ENCODE data around the gene TRAF3IP3. TPM values are rescaled to one million over a fixed set of nuclear protein-coding genes. Genes with fewer than 3 reads are reported as not detected.

The TRAF3IP3 gene
- total and polyA plus RNA-seq, 2 of the 13 experiments (the other 11 are each of a cell fraction or from before 2014, with no cell fraction given), result not detected

GRCh38 chr1:209797978-209798639 is 42.3 kb downstream of the TRAF3IP3 start:
- BruUV-seq (replicated peaks), result no TSS peak
- intact Hi-C loops (cut with micrococcal nuclease; ENCODE audit: unreplicated experiment) (no loop called here), in situ Hi-C loops (cut with HindIII; ENCODE audit: extremely low pct_ligation_motif_present, low pct_unique_long_range_greater_than_20kb) (no loop called here)
- H3K36me3 ChIP-seq (replicated peaks in 1 of 2; ENCODE audit: control insufficient read depth in 1 of 2, insufficient read depth in 2 of 2, low read length in 2 of 2), result no peaks in the 10 kb centered on the region
- FAIRE-seq (no peak), DNase-seq (ENCODE audit: low spot score) (no peak), ATAC-seq (peak; percentile 78)
- no peak overlapping the region for H3K27ac ChIP-seq (ENCODE audit: extremely low read length, insufficient read depth, low read length)
- no peak overlapping the region for H2AFZ ChIP-seq (ENCODE audit: low read length)
- no peaks in the 10 kb centered on the region for H4K20me1 ChIP-seq (ENCODE audit: insufficient read depth, low read length)
- H3K4me1 ChIP-seq (ENCODE audit: insufficient read depth, low read length), result no peaks in the 10 kb centered on the region
- H3K27me3 ChIP-seq (ENCODE audit: control insufficient read depth in 1 of 2, insufficient read depth in 2 of 2, low read length in 2 of 2), result peaks cover 1 to 4% of the 10 kb centered on the region in 2 experiments; a peak in 1 of 5 replicates
- H3K79me2 ChIP-seq (ENCODE audit: insufficient read depth, low read length), result no peaks in the 10 kb centered on the region
- POLR2A ChIA-PET, result no interaction called here
- 36% methylated on average over 8 of the region's 9 CpGs for WGBS (ENCODE audit: low lambda C conversion rate)
- CTCF ChIA-PET (ENCODE audit: low intra/inter-chr PET ratio, low total read pairs), result no interaction called here
- H3K9me3 ChIP-seq (ENCODE audit: low read length), result no peaks in the 10 kb centered on the region
- no peak overlapping the region for H3K4me2 ChIP-seq (ENCODE audit: low read depth, low read length)
- no peak overlapping the region for H3K4me3 ChIP-seq (replicated peaks in 1 of 3; ENCODE audit: insufficient read depth in 1 of 3, low read depth in 2 of 3, low read length in 3 of 3)
- no peak overlapping the region for H3K9ac ChIP-seq (ENCODE audit: insufficient read depth, low read depth, low read length)
- TF ChIP-seq, protein P1, sequence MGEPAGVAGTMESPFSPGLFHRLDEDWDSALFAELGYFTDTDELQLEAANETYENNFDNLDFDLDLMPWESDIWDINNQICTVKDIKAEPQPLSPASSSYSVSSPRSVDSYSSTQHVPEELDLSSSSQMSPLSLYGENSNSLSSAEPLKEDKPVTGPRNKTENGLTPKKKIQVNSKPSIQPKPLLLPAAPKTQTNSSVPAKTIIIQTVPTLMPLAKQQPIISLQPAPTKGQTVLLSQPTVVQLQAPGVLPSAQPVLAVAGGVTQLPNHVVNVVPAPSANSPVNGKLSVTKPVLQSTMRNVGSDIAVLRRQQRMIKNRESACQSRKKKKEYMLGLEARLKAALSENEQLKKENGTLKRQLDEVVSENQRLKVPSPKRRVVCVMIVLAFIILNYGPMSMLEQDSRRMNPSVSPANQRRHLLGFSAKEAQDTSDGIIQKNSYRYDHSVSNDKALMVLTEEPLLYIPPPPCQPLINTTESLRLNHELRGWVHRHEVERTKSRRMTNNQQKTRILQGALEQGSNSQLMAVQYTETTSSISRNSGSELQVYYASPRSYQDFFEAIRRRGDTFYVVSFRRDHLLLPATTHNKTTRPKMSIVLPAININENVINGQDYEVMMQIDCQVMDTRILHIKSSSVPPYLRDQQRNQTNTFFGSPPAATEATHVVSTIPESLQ (CRISPR knock-in tag; conservative IDR thresholded peaks at IDR 0.05), result no peak
- TF ChIP-seq, protein P2, sequence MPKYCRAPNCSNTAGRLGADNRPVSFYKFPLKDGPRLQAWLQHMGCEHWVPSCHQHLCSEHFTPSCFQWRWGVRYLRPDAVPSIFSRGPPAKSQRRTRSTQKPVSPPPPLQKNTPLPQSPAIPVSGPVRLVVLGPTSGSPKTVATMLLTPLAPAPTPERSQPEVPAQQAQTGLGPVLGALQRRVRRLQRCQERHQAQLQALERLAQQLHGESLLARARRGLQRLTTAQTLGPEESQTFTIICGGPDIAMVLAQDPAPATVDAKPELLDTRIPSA (CRISPR knock-in tag; IDR thresholded peaks at IDR 0.05; ENCODE audit: borderline replicate concordance), result no peak
- TF ChIP-seq SIX4 (CRISPR knock-in tag; IDR thresholded peaks at IDR 0.05), result no peak
- no peak for TF ChIP-seq REL (CRISPR knock-in tag; conservative IDR thresholded peaks at IDR 0.05)
- no peak for TF ChIP-seq KDM4B (CRISPR knock-in tag; IDR thresholded peaks at IDR 0.05)
- TF ChIP-seq ZNF570 (CRISPR knock-in tag; IDR thresholded peaks at IDR 0.05; ENCODE audit: borderline replicate concordance), result no peak
- TF ChIP-seq, protein P3, sequence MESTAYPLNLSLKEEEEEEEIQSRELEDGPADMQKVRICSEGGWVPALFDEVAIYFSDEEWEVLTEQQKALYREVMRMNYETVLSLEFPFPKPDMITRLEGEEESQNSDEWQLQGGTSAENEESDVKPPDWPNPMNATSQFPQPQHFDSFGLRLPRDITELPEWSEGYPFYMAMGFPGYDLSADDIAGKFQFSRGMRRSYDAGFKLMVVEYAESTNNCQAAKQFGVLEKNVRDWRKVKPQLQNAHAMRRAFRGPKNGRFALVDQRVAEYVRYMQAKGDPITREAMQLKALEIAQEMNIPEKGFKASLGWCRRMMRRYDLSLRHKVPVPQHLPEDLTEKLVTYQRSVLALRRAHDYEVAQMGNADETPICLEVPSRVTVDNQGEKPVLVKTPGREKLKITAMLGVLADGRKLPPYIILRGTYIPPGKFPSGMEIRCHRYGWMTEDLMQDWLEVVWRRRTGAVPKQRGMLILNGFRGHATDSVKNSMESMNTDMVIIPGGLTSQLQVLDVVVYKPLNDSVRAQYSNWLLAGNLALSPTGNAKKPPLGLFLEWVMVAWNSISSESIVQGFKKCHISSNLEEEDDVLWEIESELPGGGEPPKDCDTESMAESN (CRISPR knock-in tag; conservative IDR thresholded peaks at IDR 0.05), result no peak
- TF ChIP-seq SMAD9 (CRISPR knock-in tag; IDR thresholded peaks at IDR 0.05), result no peak
- TF ChIP-seq IKZF5 (CRISPR knock-in tag; IDR thresholded peaks at IDR 0.05), result no peak
- TF ChIP-seq, protein P4, sequence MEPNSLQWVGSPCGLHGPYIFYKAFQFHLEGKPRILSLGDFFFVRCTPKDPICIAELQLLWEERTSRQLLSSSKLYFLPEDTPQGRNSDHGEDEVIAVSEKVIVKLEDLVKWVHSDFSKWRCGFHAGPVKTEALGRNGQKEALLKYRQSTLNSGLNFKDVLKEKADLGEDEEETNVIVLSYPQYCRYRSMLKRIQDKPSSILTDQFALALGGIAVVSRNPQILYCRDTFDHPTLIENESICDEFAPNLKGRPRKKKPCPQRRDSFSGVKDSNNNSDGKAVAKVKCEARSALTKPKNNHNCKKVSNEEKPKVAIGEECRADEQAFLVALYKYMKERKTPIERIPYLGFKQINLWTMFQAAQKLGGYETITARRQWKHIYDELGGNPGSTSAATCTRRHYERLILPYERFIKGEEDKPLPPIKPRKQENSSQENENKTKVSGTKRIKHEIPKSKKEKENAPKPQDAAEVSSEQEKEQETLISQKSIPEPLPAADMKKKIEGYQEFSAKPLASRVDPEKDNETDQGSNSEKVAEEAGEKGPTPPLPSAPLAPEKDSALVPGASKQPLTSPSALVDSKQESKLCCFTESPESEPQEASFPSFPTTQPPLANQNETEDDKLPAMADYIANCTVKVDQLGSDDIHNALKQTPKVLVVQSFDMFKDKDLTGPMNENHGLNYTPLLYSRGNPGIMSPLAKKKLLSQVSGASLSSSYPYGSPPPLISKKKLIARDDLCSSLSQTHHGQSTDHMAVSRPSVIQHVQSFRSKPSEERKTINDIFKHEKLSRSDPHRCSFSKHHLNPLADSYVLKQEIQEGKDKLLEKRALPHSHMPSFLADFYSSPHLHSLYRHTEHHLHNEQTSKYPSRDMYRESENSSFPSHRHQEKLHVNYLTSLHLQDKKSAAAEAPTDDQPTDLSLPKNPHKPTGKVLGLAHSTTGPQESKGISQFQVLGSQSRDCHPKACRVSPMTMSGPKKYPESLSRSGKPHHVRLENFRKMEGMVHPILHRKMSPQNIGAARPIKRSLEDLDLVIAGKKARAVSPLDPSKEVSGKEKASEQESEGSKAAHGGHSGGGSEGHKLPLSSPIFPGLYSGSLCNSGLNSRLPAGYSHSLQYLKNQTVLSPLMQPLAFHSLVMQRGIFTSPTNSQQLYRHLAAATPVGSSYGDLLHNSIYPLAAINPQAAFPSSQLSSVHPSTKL (CRISPR knock-in tag; IDR thresholded peaks at IDR 0.05), result no peak
- TF ChIP-seq, protein P5, sequence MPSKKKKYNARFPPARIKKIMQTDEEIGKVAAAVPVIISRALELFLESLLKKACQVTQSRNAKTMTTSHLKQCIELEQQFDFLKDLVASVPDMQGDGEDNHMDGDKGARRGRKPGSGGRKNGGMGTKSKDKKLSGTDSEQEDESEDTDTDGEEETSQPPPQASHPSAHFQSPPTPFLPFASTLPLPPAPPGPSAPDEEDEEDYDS (CRISPR knock-in tag; IDR thresholded peaks at IDR 0.05), result no peak

All from HepG2 (cell line).